Fibroblast of lung (primary cell): ENCODE data around the gene NMRK1. TPM values are rescaled to one million over a fixed set of nuclear protein-coding genes. Genes with fewer than 3 reads are reported as not detected.

Source experiments
- DNase-seq, 2 donors: peaks; one replicate each; pipeline versions ENCODE4 v3.0.0 to v3.0.0-alpha.2; 2010; ENCODE audit warnings: low read depth in 2 of 2
- H2AFZ ChIP-seq: 2 replicates; pipeline ENCODE4 v1.5.1; 2012; ENCODE audit warnings: low read length, control low read depth, inconsistent platforms
- H3K27ac ChIP-seq: 2 replicates; pipeline ENCODE4 v1.5.1; 2011; ENCODE audit warnings: low read length, control low read depth; ENCODE audit not compliant: insufficient read depth
- H3K27me3 ChIP-seq: 2 replicates; pipeline ENCODE4 v1.5.1; 2011; ENCODE audit warnings: mild to moderate bottlenecking, low read length; ENCODE audit not compliant: control insufficient read depth, insufficient read depth
- H3K36me3 ChIP-seq: 2 replicates; pipeline ENCODE4 v1.5.1; 2011; ENCODE audit warnings: low read length; ENCODE audit not compliant: control insufficient read depth, insufficient read depth
- H3K4me1 ChIP-seq: 2 replicates; pipeline ENCODE4 v1.5.1; 2011; ENCODE audit warnings: low read length; ENCODE audit not compliant: control insufficient read depth, insufficient read depth; ENCODE audit errors: extremely low read depth
- H3K4me2 ChIP-seq: 2 replicates; pipeline ENCODE4 v1.5.1; 2011; ENCODE audit warnings: low read length, control low read depth; ENCODE audit not compliant: insufficient read depth; ENCODE audit errors: extremely low read depth
- H3K4me3 ChIP-seq, 4 experiments: fragments of 200-600 bp in 1 of 4; sonication (generic) in 1 of 4; replicated peaks in 1 of 4; 2 replicates each; pipeline ENCODE4 v1.5.1; 2011 to 2016; ENCODE audit warnings: low read length in 4 of 4, low read depth in 3 of 4, mild to moderate bottlenecking in 3 of 4, control low read depth in 2 of 4, inconsistent platforms in 1 of 4, mixed read lengths in 1 of 4; ENCODE audit not compliant: insufficient read depth in 1 of 4; ENCODE audit errors: control extremely low read depth in 1 of 4
- H3K79me2 ChIP-seq: 2 replicates; pipeline ENCODE4 v1.5.1; 2012; ENCODE audit warnings: mild to moderate bottlenecking, low read length, inconsistent platforms; ENCODE audit not compliant: control insufficient read depth, insufficient read depth
- H3K9ac ChIP-seq: 2 replicates; pipeline ENCODE4 v1.5.1; 2011; ENCODE audit warnings: mild to moderate bottlenecking, low read length, control low read depth; ENCODE audit not compliant: insufficient read depth
- H3K9me3 ChIP-seq: 2 replicates; pipeline ENCODE4 v1.5.1; 2012; ENCODE audit warnings: low read depth, low read length; ENCODE audit not compliant: control insufficient read depth, insufficient read depth
- H4K20me1 ChIP-seq: 2 replicates; pipeline ENCODE4 v1.5.1; 2011; ENCODE audit warnings: low read length; ENCODE audit not compliant: control insufficient read depth, insufficient read depth; ENCODE audit errors: extremely low read depth
- EZH2 ChIP-seq: IDR thresholded peaks from 2 replicates; pipeline ENCODE4 v1.5.1; 2012; ENCODE audit warnings: low read length, control low read depth, mild to moderate bottlenecking; ENCODE audit errors: missing control alignments
- polyA plus RNA-seq, 2 donors: library from polyadenylated mRNA; depleted of rRNA in 1 of 2; stranded (reverse) in 1 of 2; unstranded in 1 of 2; fragments of >200 nt; gene quantifications; 2 replicates each; pipeline ENCODE4 v1.2.1, GENCODE V29; 2011 to 2012; ENCODE audit warnings: missing spikeins in 1 of 2
- total RNA-seq: library from RNA; depleted of rRNA; stranded (reverse); fragments of >200 nt; gene quantifications from 2 replicates; pipeline ENCODE4 v1.2.1, GENCODE V29; 2014
- TF ChIP-seq, protein P1 (sequence below), 2 donors: IDR thresholded peaks in 1 of 2; conservative IDR thresholded peaks in 1 of 2; 1 replicate in 1 of 2; 2 replicates in 1 of 2; pipeline ENCODE4 v1.5.1; 2011 to 2012; ENCODE audit warnings: low read length in 2 of 2, control low read depth in 1 of 2, inconsistent platforms in 1 of 2, low read depth in 1 of 2, mild to moderate bottlenecking in 1 of 2

NMRK1 gene
- total and polyA plus RNA-seq, 2 donors (not counting 1 experiment from before 2014, with no cell fraction given) = 19.4 to 33.9 TPM

DNA sequence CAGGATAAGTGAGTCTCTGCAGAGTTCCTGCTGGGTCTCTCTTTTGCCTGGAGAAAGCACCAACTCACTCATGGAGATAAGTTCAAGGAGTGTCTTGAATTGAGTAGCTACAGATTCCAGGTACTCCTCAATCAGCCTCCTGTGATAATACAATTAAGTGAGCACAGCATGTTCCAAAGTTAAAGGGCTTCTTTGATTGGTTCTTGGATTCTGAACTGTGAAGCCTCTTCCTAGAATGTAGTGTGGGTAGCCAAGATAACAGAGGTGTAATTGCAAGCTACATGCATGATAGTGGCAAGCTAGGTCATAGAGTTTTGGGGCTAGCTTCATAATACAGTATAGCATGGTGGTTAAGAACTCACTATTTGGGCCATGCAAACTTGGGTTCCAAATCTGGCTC is 36.7 kb downstream of the NMRK1 start:
- no peak overlapping the region for H3K27ac ChIP-seq
- H3K9me3 ChIP-seq = no peaks in the 10 kb centered on the region
- H3K27me3 ChIP-seq = no peaks in the 10 kb centered on the region
- DNase-seq = no peak
- H3K79me2 ChIP-seq = no peaks in the 10 kb centered on the region
- H4K20me1 ChIP-seq = no peaks in the 10 kb centered on the region
- H3K36me3 ChIP-seq = no peaks in the 10 kb centered on the region
- H3K9ac ChIP-seq = no peak overlapping the region
- no peaks in the 10 kb centered on the region for H3K4me1 ChIP-seq
- H3K4me2 ChIP-seq = no peak overlapping the region
- no peak overlapping the region for H3K4me3 ChIP-seq
- H2AFZ ChIP-seq = no peak overlapping the region
- TF ChIP-seq, protein P1, sequence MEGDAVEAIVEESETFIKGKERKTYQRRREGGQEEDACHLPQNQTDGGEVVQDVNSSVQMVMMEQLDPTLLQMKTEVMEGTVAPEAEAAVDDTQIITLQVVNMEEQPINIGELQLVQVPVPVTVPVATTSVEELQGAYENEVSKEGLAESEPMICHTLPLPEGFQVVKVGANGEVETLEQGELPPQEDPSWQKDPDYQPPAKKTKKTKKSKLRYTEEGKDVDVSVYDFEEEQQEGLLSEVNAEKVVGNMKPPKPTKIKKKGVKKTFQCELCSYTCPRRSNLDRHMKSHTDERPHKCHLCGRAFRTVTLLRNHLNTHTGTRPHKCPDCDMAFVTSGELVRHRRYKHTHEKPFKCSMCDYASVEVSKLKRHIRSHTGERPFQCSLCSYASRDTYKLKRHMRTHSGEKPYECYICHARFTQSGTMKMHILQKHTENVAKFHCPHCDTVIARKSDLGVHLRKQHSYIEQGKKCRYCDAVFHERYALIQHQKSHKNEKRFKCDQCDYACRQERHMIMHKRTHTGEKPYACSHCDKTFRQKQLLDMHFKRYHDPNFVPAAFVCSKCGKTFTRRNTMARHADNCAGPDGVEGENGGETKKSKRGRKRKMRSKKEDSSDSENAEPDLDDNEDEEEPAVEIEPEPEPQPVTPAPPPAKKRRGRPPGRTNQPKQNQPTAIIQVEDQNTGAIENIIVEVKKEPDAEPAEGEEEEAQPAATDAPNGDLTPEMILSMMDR (conservative IDR thresholded peaks at IDR 0.05 in 1 of 2, IDR thresholded peaks at IDR 0.05 in 1 of 2; ENCODE audit: low read depth in 1 of 2, low read length in 2 of 2) = no peak
- TF ChIP-seq EZH2 = no peak

DNA sequence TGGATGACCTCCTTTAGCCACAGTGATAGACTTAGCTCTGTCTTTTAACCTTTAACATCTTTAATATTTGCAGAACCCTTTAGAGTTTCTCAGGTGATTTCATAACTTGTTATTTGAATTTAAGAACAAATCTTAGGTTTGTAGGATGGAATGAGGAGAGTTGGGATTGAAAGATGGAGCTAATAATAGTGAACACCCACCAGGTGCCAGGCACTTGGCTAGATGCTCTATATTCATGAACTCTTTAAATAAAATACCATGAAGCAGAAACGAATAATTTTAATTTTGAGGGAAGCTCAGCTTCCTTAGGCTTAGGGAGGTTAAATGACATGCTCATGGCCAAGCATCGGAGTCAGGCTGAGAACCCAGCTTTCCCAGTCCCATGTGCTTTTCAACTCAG is 40.4 kb downstream of the NMRK1 start:
- Histone ChIP-seq H3K27ac (no peak overlapping the region), H3K4me1 (no peaks in the 10 kb centered on the region), H3K4me2 (no peak overlapping the region), H3K9ac (no peak overlapping the region), H3K36me3 (no peaks in the 10 kb centered on the region), H2AFZ (no peak overlapping the region), H4K20me1 (no peaks in the 10 kb centered on the region), H3K4me3 (no peak overlapping the region), H3K79me2 (no peaks in the 10 kb centered on the region), H3K27me3 (no peaks in the 10 kb centered on the region), H3K9me3 (no peaks in the 10 kb centered on the region)
- DNase-seq = no peak
- TF ChIP-seq, protein P1 (conservative IDR thresholded peaks at IDR 0.05 in 1 of 2, IDR thresholded peaks at IDR 0.05 in 1 of 2; ENCODE audit: low read depth in 1 of 2, low read length in 2 of 2) = no peak
- TF ChIP-seq EZH2 = no peak

DNA sequence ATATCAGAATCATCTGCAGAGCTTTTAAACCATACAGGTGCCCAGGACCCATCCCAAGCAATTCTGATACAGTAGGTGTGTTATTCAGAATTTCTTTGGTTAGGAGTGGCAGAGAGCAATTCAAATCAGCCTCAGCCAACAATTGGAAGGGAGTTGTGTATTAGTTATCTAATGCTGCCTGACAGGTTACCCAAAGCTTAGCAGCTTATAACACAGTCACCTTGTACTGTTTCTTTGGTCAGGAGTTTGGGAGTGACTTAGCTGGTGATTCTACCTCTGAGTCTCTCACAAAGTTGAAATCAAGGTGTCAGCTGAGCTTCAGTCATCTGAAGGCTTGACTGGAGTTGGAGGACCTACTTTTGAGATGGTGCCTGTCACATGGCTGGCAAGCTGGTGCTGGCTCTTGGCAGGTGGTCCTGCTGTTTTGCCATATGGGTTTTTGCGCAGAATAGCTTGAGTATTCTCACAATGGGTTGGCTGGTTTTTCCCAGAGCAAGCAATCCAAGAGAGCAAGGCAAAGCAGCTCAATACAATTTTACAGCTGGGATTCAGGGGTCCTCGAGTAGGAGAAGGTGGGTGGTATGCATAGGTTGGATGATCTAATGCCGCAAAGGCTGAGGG is 41.1 kb downstream of the NMRK1 start:
- no peaks in the 10 kb centered on the region for H3K79me2 ChIP-seq
- no peaks in the 10 kb centered on the region for H4K20me1 ChIP-seq
- TF ChIP-seq, protein P1 (conservative IDR thresholded peaks at IDR 0.05 in 1 of 2, IDR thresholded peaks at IDR 0.05 in 1 of 2; ENCODE audit: low read depth in 1 of 2, low read length in 2 of 2) = no peak
- TF ChIP-seq EZH2 = no peak
- no peak for DNase-seq
- H3K9me3 ChIP-seq = no peaks in the 10 kb centered on the region
- H3K4me2 ChIP-seq = no peak overlapping the region
- no peaks in the 10 kb centered on the region for H3K4me1 ChIP-seq
- no peak overlapping the region for H3K4me3 ChIP-seq
- H3K9ac ChIP-seq = no peak overlapping the region
- H3K27me3 ChIP-seq = no peaks in the 10 kb centered on the region
- no peak overlapping the region for H3K27ac ChIP-seq
- no peak overlapping the region for H2AFZ ChIP-seq
- H3K36me3 ChIP-seq = no peaks in the 10 kb centered on the region
